NCI-H2227 (cell line): ENCODE results near the gene RYR2.

Experiments
- DNase-seq: peaks from one replicate; lab custom pipeline; 2025; ENCODE audit not compliant: unreplicated experiment; lab: John Stamatoyannopoulos, UW

Gene RYR2

GRCh38 chr1:237041795-237042525, at the start of gene RYR2:
TSS of gene RYR2 (plus strand) at chr1:237042184. CDS start at chr1:237042522, 338 bp downstream.
- peak; percentile 51 for DNase-seq

GRCh38 chr1:236992449-236992848, 49.5 kb upstream of the RYR2 start:
- DNase-seq = no peak

- DNase-seq = no peak
Measured at GRCh38 chr1:236994450-236994849, 47.5 kb upstream of the RYR2 start.

GRCh38 chr1:236997361-236997760, 44.6 kb upstream of the RYR2 start:
- DNase-seq = no peak

GRCh38 chr1:236997882-236998281, 44.1 kb upstream of the RYR2 start:
- no peak for DNase-seq

- DNase-seq = no peak
Measured at GRCh38 chr1:236998546-236998945, 43.4 kb upstream of the RYR2 start.

- no peak for DNase-seq
Measured at GRCh38 chr1:237000191-237000590, 41.8 kb upstream of the RYR2 start.

- no peak for DNase-seq
Measured at GRCh38 chr1:237003516-237003915, 38.5 kb upstream of the RYR2 start.

GRCh38 chr1:237004116-237004515, 37.9 kb upstream of the RYR2 start, which contains the start of gene MT1HL1:
TSS of gene MT1HL1 (minus strand) at chr1:237004441. CDS start at chr1:237004372, 69 bp downstream.
- no peak for DNase-seq

GRCh38 chr1:237005674-237006073, 36.3 kb upstream of the RYR2 start:
- DNase-seq = no peak

GRCh38 chr1:237007147-237007881, 34.7 kb upstream of the RYR2 start:
- DNase-seq = no peak

- no peak for DNase-seq
Measured at GRCh38 chr1:237009611-237010010, 32.4 kb upstream of the RYR2 start.

- DNase-seq = no peak
Measured at GRCh38 chr1:237011432-237011831, 30.6 kb upstream of the RYR2 start.

- DNase-seq = no peak
Measured at GRCh38 chr1:237012361-237012760, 29.6 kb upstream of the RYR2 start.

GRCh38 chr1:237012788-237013383, 29.1 kb upstream of the RYR2 start:
- no peak for DNase-seq

- no peak for DNase-seq
Measured at GRCh38 chr1:237013608-237014007, 28.4 kb upstream of the RYR2 start.

- DNase-seq = no peak
Measured at GRCh38 chr1:237016626-237017025, 25.4 kb upstream of the RYR2 start.

- DNase-seq = no peak
Measured at GRCh38 chr1:237018896-237019295, 23.1 kb upstream of the RYR2 start.

- no peak for DNase-seq
Measured at GRCh38 chr1:237025358-237026074, 16.5 kb upstream of the RYR2 start.

GRCh38 chr1:237029240-237029639, 12.7 kb upstream of the RYR2 start:
- no peak for DNase-seq

- DNase-seq = no peak
Measured at GRCh38 chr1:237029850-237030535, 12.0 kb upstream of the RYR2 start.
